SK-N-SH (cell line): ENCODE data around the gene PTPN23.

ENCODE experiments used
- EP300 ChIP-seq, 2 experiments: IDR thresholded peaks; 2 replicates each; pipeline versions ENCODE4 v1.4.0 to v1.6.1; 2012; ENCODE audit warnings: borderline replicate concordance in 1 of 2, low read depth in 1 of 2, low read length in 1 of 2
- JUND ChIP-seq: IDR thresholded peaks from 2 replicates; pipeline ENCODE4 v1.4.0; 2012
- NFIC ChIP-seq: IDR thresholded peaks from 2 replicates; pipeline ENCODE4 v1.4.0; 2012; ENCODE audit warnings: borderline replicate concordance
- TF ChIP-seq, protein P1 (sequence below): fragments of 200-600 bp; sonication (generic); IDR thresholded peaks from 2 replicates; pipeline ENCODE4 v1.6.1; 2017; ENCODE audit warnings: antibody characterized with exemption, mild to moderate bottlenecking, moderate library complexity

DNA sequence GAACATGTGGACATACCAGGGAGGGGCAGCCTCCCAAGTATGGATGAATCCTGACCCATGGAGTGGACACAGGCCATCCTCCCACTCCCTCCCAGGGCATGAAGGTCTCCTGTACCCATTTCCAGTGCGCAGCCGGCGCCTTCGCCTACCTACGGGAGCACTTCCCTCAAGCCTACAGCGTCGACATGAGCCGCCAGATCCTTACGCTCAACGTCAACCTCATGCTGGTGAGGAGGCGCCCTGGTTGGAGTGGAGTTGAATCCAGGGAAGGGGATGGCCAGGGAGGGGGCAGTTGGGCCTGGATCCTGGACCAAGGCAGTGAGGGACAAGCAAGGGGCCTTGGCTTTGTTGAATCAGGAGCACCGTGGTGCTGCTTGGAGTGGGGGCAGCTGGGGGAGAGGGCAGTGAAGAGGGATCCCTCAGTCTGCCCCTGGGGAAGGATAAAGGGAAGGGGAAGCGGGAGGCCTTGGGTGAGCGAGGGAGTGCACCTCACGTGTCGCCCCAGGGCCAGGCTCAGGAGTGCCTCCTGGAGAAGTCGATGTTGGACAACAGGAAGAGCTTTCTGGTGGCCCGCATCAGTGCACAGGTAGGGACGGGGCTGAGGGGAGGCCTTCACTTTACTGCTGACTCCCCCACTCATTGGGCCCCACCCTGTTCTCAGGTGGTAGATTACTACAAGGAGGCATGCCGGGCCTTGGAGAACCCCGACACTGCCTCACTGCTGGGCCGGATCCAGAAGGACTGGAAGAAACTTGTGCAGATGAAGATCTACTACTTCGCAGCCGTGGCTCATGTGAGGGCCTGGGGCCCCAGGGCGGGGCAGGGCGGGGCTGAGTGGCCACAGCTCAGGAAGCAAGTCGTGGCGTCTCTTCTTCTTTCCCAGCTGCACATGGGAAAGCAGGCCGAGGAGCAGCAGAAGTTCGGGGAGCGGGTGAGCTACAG is 25.3 kb downstream of the PTPN23 start:
- TF ChIP-seq JUND (no peak), EP300 (IDR thresholded peaks at IDR 0.05; ENCODE audit: borderline replicate concordance in 1 of 2, low read depth in 1 of 2, low read length in 1 of 2) (no peak), NFIC (no peak)
- TF ChIP-seq, protein P1, sequence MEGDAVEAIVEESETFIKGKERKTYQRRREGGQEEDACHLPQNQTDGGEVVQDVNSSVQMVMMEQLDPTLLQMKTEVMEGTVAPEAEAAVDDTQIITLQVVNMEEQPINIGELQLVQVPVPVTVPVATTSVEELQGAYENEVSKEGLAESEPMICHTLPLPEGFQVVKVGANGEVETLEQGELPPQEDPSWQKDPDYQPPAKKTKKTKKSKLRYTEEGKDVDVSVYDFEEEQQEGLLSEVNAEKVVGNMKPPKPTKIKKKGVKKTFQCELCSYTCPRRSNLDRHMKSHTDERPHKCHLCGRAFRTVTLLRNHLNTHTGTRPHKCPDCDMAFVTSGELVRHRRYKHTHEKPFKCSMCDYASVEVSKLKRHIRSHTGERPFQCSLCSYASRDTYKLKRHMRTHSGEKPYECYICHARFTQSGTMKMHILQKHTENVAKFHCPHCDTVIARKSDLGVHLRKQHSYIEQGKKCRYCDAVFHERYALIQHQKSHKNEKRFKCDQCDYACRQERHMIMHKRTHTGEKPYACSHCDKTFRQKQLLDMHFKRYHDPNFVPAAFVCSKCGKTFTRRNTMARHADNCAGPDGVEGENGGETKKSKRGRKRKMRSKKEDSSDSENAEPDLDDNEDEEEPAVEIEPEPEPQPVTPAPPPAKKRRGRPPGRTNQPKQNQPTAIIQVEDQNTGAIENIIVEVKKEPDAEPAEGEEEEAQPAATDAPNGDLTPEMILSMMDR: no peak
